ENCODE results near the gene ZNF341. TPM values are rescaled to one million over a fixed set of nuclear protein-coding genes. Genes with fewer than 3 reads are reported as not detected.

ZNF341 gene
- total and polyA plus RNA-seq, 4 donors: 1.3 to 7.1 (median 4.6) TPM

GRCh38 chr20:33803921-33804337, 72.1 kb downstream of the ZNF341 start:
- Histone ChIP-seq H3K27ac (ENCODE audit: low read depth, low read length) (no peak overlapping the region), H3K36me3 (ENCODE audit: control insufficient read depth, insufficient read depth, low read length) (no peaks in the 10 kb centered on the region), H3K27me3 (ENCODE audit: control insufficient read depth, insufficient read depth, low read length) (no peaks in the 10 kb centered on the region), H3K4me1 (ENCODE audit: control insufficient read depth, insufficient read depth, low read length) (no peaks in the 10 kb centered on the region), H3K4me3 (ENCODE audit: low read depth, low read length) (no peak overlapping the region), H3K9me3 (ENCODE audit: control insufficient read depth, insufficient read depth, low read length) (no peaks in the 10 kb centered on the region)
- WGBS (ENCODE audit: insufficient coverage): no CpG with 5 or more reads among the region's 2 CpGs
- DNase-seq (ENCODE audit: low read depth in 4 of 6, low spot score in 6 of 6): no peak

- no peak for DNase-seq (ENCODE audit: low read depth in 4 of 6, low spot score in 6 of 6)
- no peak overlapping the region for H3K4me3 ChIP-seq (ENCODE audit: low read depth, low read length)
- WGBS (ENCODE audit: insufficient coverage): 100% methylated on average over 3 of the region's 3 CpGs
- no peak overlapping the region for H3K27ac ChIP-seq (ENCODE audit: low read depth, low read length)
- no peaks in the 10 kb centered on the region for H3K27me3 ChIP-seq (ENCODE audit: control insufficient read depth, insufficient read depth, low read length)
- no peaks in the 10 kb centered on the region for H3K36me3 ChIP-seq (ENCODE audit: control insufficient read depth, insufficient read depth, low read length)
- H3K4me1 ChIP-seq (ENCODE audit: control insufficient read depth, insufficient read depth, low read length): peaks cover 13% of the 10 kb centered on the region
- no peaks in the 10 kb centered on the region for H3K9me3 ChIP-seq (ENCODE audit: control insufficient read depth, insufficient read depth, low read length)
Measured at GRCh38 chr20:33808388-33808787, 76.6 kb downstream of the ZNF341 start.

- H3K4me3 ChIP-seq (ENCODE audit: low read depth, low read length): no peak overlapping the region
Measured at GRCh38 chr20:33810259-33810658, 78.5 kb downstream of the ZNF341 start.

GRCh38 chr20:33810885-33811775, 79.3 kb downstream of the ZNF341 start, which contains the start of gene CHMP4B:
Gene CHMP4B (plus strand): TSS chr20:33811348. CDS start chr20:33811469, 121 bp downstream.
- WGBS (ENCODE audit: insufficient coverage): under 1% methylated on average over 71 of the region's 71 CpGs
- no peaks in the 10 kb centered on the region for H3K9me3 ChIP-seq (ENCODE audit: control insufficient read depth, insufficient read depth, low read length)
- peak within 1 kb of the TSS; percentile 89 for H3K4me3 ChIP-seq (ENCODE audit: low read depth, low read length)
- H3K4me1 ChIP-seq (ENCODE audit: control insufficient read depth, insufficient read depth, low read length): peaks cover 27% of the 10 kb centered on the region
- H3K36me3 ChIP-seq (ENCODE audit: control insufficient read depth, insufficient read depth, low read length): no peaks in the 10 kb centered on the region
- DNase-seq (ENCODE audit: low read depth in 4 of 6, low spot score in 6 of 6): peak; percentile 91 to 99 (median 98)
- peak within 1 kb of the TSS; percentile 90 for H3K27ac ChIP-seq (ENCODE audit: low read depth, low read length)
- H3K27me3 ChIP-seq (ENCODE audit: control insufficient read depth, insufficient read depth, low read length): no peaks in the 10 kb centered on the region

More at GRCh38 chr20:33810259-33810658, 78.5 kb downstream of the ZNF341 start:
- Histone ChIP-seq H3K4me1 (ENCODE audit: control insufficient read depth, insufficient read depth, low read length) (peaks cover 27% of the 10 kb centered on the region), H3K27me3 (ENCODE audit: control insufficient read depth, insufficient read depth, low read length) (no peaks in the 10 kb centered on the region), H3K9me3 (ENCODE audit: control insufficient read depth, insufficient read depth, low read length) (no peaks in the 10 kb centered on the region), H3K36me3 (ENCODE audit: control insufficient read depth, insufficient read depth, low read length) (no peaks in the 10 kb centered on the region), H3K27ac (ENCODE audit: low read depth, low read length) (no peak overlapping the region)
- DNase-seq (ENCODE audit: low read depth in 4 of 6, low spot score in 6 of 6): no peak
- 71% methylated on average over 3 of the region's 5 CpGs for WGBS (ENCODE audit: insufficient coverage)

GRCh38 chr20:33811776-33812151, 80.0 kb downstream of the ZNF341 start:
- peak overlapping the region; percentile 90 for H3K27ac ChIP-seq (ENCODE audit: low read depth, low read length)
- WGBS (ENCODE audit: insufficient coverage): 1% methylated on average over 12 of the region's 12 CpGs
- H3K36me3 ChIP-seq (ENCODE audit: control insufficient read depth, insufficient read depth, low read length): no peaks in the 10 kb centered on the region
- H3K4me1 ChIP-seq (ENCODE audit: control insufficient read depth, insufficient read depth, low read length): peaks cover 27% of the 10 kb centered on the region
- no peaks in the 10 kb centered on the region for H3K27me3 ChIP-seq (ENCODE audit: control insufficient read depth, insufficient read depth, low read length)
- H3K4me3 ChIP-seq (ENCODE audit: low read depth, low read length): peak overlapping the region; percentile 89
- H3K9me3 ChIP-seq (ENCODE audit: control insufficient read depth, insufficient read depth, low read length): no peaks in the 10 kb centered on the region
- no peak for DNase-seq (ENCODE audit: low read depth in 4 of 6, low spot score in 6 of 6)

- Histone ChIP-seq H3K9me3 (ENCODE audit: control insufficient read depth, insufficient read depth, low read length) (no peaks in the 10 kb centered on the region), H3K4me1 (ENCODE audit: control insufficient read depth, insufficient read depth, low read length) (peaks cover 27% of the 10 kb centered on the region), H3K4me3 (ENCODE audit: low read depth, low read length) (peak overlapping the region; percentile 89), H3K27ac (ENCODE audit: low read depth, low read length) (peak overlapping the region; percentile 90), H3K36me3 (ENCODE audit: control insufficient read depth, insufficient read depth, low read length) (no peaks in the 10 kb centered on the region), H3K27me3 (ENCODE audit: control insufficient read depth, insufficient read depth, low read length) (no peaks in the 10 kb centered on the region)
- DNase-seq (ENCODE audit: low read depth in 4 of 6, low spot score in 6 of 6): peak in 1 of 6 donors; percentile 32
- 2% methylated on average over 10 of the region's 14 CpGs for WGBS (ENCODE audit: insufficient coverage)
Measured at GRCh38 chr20:33812152-33812849, 80.5 kb downstream of the ZNF341 start.

GRCh38 chr20:33812908-33813462, 81.2 kb downstream of the ZNF341 start:
- Histone ChIP-seq H3K4me3 (ENCODE audit: low read depth, low read length) (peak overlapping the region; percentile 89), H3K27ac (ENCODE audit: low read depth, low read length) (peak overlapping the region; percentile 90), H3K4me1 (ENCODE audit: control insufficient read depth, insufficient read depth, low read length) (peaks cover 30% of the 10 kb centered on the region), H3K36me3 (ENCODE audit: control insufficient read depth, insufficient read depth, low read length) (no peaks in the 10 kb centered on the region), H3K27me3 (ENCODE audit: control insufficient read depth, insufficient read depth, low read length) (no peaks in the 10 kb centered on the region), H3K9me3 (ENCODE audit: control insufficient read depth, insufficient read depth, low read length) (no peaks in the 10 kb centered on the region)
- WGBS (ENCODE audit: insufficient coverage): 24% methylated on average over 10 of the region's 10 CpGs
- peak in 1 of 6 donors; percentile 41 for DNase-seq (ENCODE audit: low read depth in 4 of 6, low spot score in 6 of 6)

- H3K4me3 ChIP-seq (ENCODE audit: low read depth, low read length): no peak overlapping the region
- no peaks in the 10 kb centered on the region for H3K27me3 ChIP-seq (ENCODE audit: control insufficient read depth, insufficient read depth, low read length)
- H3K4me1 ChIP-seq (ENCODE audit: control insufficient read depth, insufficient read depth, low read length): peaks cover 30% of the 10 kb centered on the region
- H3K36me3 ChIP-seq (ENCODE audit: control insufficient read depth, insufficient read depth, low read length): no peaks in the 10 kb centered on the region
- no peak overlapping the region for H3K27ac ChIP-seq (ENCODE audit: low read depth, low read length)
- WGBS (ENCODE audit: insufficient coverage): 72% methylated on average over 3 of the region's 5 CpGs
- DNase-seq (ENCODE audit: low read depth in 4 of 6, low spot score in 6 of 6): no peak
- H3K9me3 ChIP-seq (ENCODE audit: control insufficient read depth, insufficient read depth, low read length): no peaks in the 10 kb centered on the region
Measured at GRCh38 chr20:33814238-33814712, 82.5 kb downstream of the ZNF341 start.

GRCh38 chr20:33815671-33816070, 83.9 kb downstream of the ZNF341 start:
- Histone ChIP-seq H3K9me3 (ENCODE audit: control insufficient read depth, insufficient read depth, low read length) (no peaks in the 10 kb centered on the region), H3K4me3 (ENCODE audit: low read depth, low read length) (no peak overlapping the region), H3K27ac (ENCODE audit: low read depth, low read length) (no peak overlapping the region), H3K27me3 (ENCODE audit: control insufficient read depth, insufficient read depth, low read length) (no peaks in the 10 kb centered on the region), H3K4me1 (ENCODE audit: control insufficient read depth, insufficient read depth, low read length) (peaks cover 30% of the 10 kb centered on the region), H3K36me3 (ENCODE audit: control insufficient read depth, insufficient read depth, low read length) (no peaks in the 10 kb centered on the region)
- no peak for DNase-seq (ENCODE audit: low read depth in 4 of 6, low spot score in 6 of 6)
- no CpG with 5 or more reads among the region's 3 CpGs for WGBS (ENCODE audit: insufficient coverage)
